ENCODE measurements around the gene CIP2A.

CIP2A gene

DNA sequence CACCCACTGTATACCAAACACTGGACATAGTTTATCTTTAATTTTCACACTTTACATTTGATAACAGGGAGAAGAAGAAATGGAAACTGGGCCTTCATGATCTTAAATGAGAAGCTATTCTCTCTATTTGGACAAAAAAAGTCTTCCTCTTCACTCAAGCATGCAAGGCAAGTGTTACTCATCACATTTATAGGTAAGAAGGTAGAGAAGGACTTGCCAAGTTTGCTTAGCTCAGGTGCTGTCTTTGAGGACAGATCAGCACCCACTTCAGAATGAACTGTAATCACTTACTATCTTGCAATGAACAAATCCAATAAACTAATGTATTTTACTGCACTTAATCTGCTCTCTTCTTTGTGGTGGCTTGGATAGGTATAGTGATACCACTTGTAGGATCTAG, 77.7 kb downstream of the CIP2A start:
- in situ Hi-C loops (cut with MboI; ENCODE audit: low sequenced_read_pairs) = no loop called here

DNA sequence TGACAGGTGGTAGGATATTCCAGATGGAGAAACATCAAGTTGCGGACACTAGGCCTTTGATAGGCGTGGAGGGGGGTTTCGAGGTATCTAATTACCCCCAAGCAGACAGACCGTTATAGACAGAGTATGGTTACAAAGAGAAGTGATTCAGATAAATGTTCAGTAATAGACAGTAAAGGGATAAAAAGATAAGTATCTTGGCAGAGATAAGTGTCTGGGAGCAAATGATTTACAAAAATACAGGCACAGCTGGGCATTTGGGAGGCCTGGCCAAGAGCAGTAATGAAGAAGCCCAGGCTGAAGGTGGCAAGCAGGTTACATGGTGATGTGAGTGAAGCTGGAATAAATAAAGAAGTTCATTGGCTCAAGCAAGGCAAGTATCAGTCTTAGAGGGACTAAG, 78.2 kb downstream of the CIP2A start:
- in situ Hi-C loops (cut with MboI; ENCODE audit: low sequenced_read_pairs) = no loop called here

DNA sequence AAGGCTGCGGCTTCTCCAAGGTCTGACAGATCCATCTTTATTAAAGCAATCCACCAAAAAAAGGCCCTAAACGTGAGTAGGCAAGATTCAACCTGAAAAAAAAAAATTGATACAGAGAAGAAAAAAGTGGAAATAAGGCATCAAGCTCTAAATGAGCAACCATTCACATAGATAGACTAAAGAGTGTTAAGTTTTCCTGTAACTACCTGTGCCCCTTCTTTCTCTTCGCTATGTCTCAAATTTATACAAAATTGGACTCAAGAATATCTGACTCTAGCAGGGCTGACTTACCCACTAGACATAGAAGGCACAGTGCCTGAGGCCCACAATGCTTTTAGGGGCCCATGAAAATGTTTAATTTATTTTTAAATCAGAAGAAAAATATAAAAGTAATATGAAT, 78.7 kb downstream of the CIP2A start, which contains the start of gene MYH15:
TSS of gene MYH15 (minus strand) at position 101 of the 400 bp plus-strand sequence. CDS start at position 35, 66 bp downstream.
- in situ Hi-C loops (cut with MboI; ENCODE audit: low sequenced_read_pairs) = no loop called here

DNA sequence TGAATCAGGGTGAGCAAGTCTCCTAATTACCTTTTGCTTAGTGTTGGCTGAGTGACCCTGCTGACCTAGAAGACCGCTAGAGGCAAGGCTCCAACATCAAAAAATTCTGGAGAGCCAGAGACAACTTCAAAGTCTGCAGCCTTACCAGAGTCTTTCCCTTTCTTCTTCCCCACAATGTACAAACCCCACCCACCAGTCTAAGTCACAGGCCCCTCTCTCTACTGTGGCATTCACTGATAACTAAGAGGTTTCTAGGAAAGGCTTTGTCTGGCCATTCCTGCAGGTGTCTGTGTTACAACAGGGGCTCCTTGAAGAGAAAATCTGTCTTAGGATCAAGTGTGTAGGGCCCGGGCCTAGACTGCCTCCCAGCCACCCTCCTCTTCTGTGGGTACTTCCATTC, 79.4 kb downstream of the CIP2A start:
- in situ Hi-C loops (cut with MboI; ENCODE audit: low sequenced_read_pairs) = no loop called here

DNA sequence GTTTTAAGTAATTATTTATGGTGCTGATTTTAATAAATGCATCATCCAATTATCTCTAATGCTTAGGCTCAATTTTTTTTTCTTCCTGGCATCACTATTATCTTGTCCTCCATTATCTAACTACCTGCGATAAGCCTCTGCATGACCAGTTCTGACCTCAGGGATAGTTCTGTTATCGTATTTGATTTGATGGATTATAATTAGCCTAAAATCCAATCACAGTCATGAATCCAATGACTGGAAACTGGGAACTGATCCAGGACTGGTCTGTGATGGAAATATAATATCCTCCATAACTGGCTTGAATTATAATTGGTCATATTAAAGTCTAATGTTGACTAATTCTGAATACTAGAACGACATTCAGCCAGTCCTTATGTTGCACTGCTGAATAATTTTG, 80.0 kb downstream of the CIP2A start:
- in situ Hi-C loops (cut with MboI; ENCODE audit: low sequenced_read_pairs) = no loop called here

DNA sequence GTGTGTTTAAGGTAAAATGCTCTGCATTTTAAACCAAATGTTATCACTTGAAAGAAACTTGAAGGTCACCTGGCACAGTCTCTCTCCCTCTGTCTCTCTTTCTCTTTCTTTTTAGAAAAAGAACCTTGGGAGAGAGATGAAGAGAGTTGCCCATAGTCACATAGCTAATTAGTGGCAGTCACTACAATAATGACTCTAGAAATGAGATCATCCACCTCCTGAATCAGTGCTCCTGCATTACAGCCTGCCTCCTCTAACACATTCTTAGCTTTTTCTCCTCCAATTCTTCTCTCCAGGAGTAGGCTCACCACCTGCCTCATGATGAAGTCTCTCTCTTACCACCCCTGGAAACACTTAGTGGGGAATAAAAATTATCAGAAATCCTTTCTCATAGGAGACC, 81.3 kb downstream of the CIP2A start:
- in situ Hi-C loops (cut with MboI; ENCODE audit: low sequenced_read_pairs) = no loop called here

DNA sequence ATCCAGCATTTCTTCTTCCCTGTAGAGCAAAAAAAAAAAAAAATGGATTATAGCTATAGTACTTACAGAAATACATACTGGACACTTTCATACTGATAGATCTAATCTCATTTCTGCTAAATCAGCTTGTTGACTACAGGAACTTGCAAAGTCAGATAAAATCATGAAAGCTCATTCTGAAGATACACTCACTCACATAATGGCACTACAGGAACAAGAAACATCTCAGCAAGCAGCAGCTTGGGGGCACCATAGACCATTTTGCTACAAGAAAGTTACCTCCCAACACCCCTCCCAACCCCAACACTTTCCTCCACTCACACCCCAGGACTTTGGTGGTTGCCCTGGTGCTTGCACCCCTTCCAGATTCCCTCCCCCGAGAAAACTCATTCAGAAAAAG, 83.4 kb downstream of the CIP2A start:
- in situ Hi-C loops (cut with MboI; ENCODE audit: low sequenced_read_pairs) = no loop called here

DNA sequence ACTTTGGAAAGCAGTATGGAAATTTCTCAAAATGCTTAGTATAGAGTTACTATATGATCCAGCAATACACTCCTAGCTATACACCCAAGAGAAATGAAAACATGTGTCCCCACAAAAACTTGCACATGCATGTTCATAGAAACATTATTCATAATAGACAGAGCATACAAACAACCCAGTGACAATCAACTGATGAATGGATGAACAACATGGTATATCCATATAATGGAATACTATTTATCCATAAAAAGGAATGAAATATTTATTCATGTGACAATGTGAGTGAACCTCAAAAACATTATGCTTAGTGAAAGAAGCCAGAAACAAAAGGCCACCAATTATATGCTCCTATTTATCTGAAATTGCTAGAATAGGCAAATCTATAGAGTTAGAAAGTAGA, 85.5 kb downstream of the CIP2A start:
- in situ Hi-C loops (cut with MboI; ENCODE audit: low sequenced_read_pairs) = no loop called here

DNA sequence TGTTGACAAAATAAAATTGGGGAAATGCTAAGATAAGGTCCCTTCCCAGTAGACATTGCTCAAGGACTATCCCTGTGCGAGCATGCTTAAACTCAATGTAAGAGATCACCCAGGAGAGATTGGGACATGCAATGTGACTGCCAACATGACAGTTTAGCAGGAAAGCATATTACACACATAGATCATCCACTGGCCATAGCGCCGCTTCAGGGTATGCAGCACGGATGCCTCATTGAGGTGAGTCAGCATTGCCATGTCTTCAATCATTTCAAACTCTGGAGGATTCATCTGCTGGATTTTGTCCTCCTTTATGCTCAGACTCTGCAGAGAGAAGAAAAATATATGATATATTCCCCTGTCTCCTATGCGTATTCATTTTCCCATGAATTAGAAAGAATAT, 87.7 kb downstream of the CIP2A start:
- in situ Hi-C loops (cut with MboI; ENCODE audit: low sequenced_read_pairs) = no loop called here

DNA sequence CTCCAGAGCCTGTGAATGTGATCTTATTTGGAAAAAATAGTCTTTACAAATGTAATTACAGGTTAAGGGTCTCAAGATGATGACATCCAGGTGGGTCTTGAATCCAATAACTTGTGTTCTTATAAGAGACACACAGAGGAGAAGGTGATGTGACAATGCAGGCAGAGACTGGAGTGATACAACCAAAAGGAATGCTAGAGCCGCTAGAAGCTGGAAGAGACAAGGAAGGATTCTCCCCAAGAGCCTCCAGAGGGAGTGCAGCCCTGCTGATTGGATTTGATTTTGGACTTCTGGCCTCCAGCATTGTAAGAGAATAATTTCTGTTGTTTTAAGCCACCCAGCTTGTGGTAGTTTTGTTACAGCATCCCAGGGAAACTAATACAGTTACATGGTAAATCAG, 88.5 kb downstream of the CIP2A start:
- in situ Hi-C loops (cut with MboI; ENCODE audit: low sequenced_read_pairs) = no loop called here

All from HL-60/S4 (cell line).